GM10248 (cell line): Measurements from ENCODE around the gene SH3RF3.

Experiments
- CTCF ChIA-PET: fragments of 300-600 bp; sonication (Branson Sonifier 250); formaldehyde crosslinking; extraction: SDS; loops from one replicate; lab custom pipeline; 2021; ENCODE audit warnings: antibody characterized with exemption; lab: Yijun Ruan, JAX
- POLR2A ChIA-PET: fragments of 350-650 bp; sonication (Branson Sonifier 250); formaldehyde crosslinking; extraction: SDS; loops from one replicate; lab custom pipeline; 2020; ENCODE audit warnings: antibody characterized with exemption; lab: Yijun Ruan, JAX
- DNase-seq: peaks from one replicate; pipeline ENCODE4 v3.0.0; 2012; ENCODE audit errors: extremely low spot score
- TF ChIP-seq, protein P1 (sequence below): IDR thresholded peaks from 2 replicates; pipeline ENCODE4 v1.5.1; 2012; ENCODE audit warnings: mild to moderate bottlenecking, low read depth; ENCODE audit errors: extremely low read depth, missing control alignments, control extremely low read depth

SH3RF3 gene

DNA sequence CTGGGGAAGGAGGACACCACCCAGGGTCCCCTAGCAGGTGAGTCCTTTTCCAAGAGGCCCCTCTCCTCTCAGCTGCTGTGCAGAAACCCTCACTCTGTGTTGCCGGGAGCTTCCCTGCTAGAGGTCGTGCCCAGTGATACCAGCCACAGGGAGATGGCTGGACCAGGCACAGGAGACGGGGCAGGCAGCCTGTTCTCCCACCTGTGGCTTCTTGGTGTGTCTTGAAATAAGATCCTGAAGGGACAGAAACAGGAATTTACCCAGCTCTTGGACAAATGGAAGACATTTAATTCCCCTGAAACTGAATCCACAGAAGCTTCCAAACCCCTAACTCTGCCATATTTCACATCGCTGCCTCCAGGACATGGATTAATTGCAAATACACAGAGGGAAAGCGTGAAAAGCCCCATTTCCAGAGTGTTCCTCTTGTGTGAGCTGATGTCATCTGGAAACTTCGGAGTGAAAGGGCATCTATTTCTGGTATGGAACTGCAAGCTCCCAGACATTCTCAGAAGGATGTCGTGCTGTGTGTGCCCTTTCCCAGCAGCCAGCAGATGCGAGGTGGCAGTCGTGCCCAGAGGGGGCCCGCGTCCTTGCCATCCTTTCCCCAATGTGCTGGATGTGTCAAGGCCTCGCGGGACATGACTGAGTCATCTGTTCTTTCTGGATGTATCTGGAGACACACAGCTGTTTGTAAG, 307.0 kb downstream of the SH3RF3 start:
- no peak for DNase-seq
- TF ChIP-seq, protein P1, sequence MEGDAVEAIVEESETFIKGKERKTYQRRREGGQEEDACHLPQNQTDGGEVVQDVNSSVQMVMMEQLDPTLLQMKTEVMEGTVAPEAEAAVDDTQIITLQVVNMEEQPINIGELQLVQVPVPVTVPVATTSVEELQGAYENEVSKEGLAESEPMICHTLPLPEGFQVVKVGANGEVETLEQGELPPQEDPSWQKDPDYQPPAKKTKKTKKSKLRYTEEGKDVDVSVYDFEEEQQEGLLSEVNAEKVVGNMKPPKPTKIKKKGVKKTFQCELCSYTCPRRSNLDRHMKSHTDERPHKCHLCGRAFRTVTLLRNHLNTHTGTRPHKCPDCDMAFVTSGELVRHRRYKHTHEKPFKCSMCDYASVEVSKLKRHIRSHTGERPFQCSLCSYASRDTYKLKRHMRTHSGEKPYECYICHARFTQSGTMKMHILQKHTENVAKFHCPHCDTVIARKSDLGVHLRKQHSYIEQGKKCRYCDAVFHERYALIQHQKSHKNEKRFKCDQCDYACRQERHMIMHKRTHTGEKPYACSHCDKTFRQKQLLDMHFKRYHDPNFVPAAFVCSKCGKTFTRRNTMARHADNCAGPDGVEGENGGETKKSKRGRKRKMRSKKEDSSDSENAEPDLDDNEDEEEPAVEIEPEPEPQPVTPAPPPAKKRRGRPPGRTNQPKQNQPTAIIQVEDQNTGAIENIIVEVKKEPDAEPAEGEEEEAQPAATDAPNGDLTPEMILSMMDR = no peak
- POLR2A ChIA-PET = no interaction called here
- CTCF ChIA-PET = interaction anchor here (0.9 to 1.2 kb wide), 3 partner anchors 12 to 74 kb away, joined by 3 to 4 read pairs (median 4); no protein-coding TSS in a partner anchor

DNA sequence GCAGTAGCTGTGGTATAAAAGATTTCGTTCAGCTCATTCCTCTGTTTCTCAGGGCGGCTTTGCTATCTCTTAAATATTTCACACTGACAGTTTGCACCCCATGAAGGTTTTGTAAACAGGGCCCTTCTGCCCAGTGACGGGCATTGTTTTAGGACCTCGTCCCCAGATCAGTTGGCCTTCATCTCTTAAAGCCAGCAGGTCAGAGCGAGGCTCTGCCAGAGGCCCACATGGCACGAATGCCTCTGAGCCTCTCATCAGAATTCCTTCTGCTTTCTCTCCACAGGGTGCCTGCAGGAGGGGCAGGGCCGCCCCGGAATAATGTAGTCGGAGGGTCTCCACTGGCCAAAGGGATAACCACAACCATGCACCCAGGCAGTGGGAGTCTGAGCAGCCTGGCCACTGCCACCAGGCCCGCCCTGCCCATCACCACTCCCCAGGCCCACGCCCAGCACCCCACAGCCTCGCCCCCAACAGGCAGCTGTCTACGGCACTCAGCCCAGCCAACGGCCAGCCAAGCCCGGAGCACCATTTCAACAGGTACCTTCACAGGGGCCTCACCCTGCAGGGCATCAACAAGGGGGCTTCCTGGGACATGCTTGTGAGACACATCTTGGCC, 307.7 kb downstream of the SH3RF3 start:
- ChIA-PET CTCF (interaction anchor here (0.9 kb wide), 1 partner anchor 13 kb away, joined by 4 read pairs; no protein-coding TSS in a partner anchor), POLR2A (no interaction called here)
- DNase-seq = no peak
- TF ChIP-seq, protein P1 = no peak

DNA sequence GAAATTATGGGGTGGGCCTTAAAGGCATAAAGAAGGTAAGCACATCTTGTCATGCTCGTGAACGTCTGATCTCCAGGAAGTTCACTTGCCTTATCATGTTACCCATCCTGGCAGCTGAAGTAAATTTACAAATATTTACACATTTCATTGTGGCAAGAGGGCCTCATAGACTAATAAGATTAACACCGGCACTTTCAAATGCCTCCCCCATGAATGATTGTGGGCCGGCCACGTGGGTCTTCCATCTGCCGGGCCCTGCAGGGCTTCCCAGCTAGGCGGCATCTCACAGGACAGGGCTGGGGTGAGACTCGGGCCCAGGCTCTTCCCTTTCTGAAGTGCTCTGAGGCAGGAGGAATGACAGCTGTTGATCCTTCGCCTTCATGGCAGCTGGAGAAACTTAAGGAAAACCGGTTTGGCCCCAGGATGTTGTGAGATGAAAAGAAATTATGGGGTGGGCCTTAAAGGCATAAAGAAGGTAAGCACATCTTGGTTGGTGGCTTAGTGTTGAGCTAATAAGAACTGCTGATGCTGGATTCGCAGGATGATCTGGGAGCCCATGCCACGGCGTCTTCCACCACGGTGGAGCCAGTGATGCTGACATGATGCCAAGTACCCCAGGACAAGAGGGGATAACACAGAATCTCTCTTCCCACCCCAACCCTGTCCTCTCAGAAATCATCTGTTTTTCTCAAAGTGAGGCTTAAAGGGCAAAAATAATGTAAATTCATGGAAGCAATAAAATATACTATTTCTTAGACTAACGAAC, 308.5 kb downstream of the SH3RF3 start:
- CTCF ChIA-PET = interaction anchor here (0.9 kb wide), 1 partner anchor 14 kb away, joined by 4 read pairs; no protein-coding TSS in a partner anchor
- POLR2A ChIA-PET = no interaction called here
- DNase-seq = no peak
- TF ChIP-seq, protein P1 = no peak

DNA sequence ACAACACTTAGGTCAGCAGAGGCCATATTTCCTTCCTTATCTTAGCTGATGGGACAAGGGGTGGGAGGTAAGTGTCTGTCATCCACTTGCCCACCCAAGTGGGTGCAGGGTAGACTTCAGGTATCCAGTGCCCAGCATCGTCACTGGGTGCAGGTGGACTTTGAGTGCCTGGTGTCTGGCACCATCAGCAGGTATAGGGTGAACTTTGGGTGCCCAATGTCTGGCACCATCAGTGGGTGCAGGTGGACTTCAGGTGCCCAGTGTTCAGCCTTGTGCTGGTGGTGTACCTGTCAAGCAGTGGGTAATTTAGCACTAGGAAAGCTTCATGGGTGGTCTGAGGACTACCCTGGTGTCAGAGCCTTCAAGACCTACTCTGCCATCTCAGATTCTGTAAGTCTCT, 309.1 kb downstream of the SH3RF3 start:
- no peak for DNase-seq
- TF ChIP-seq, protein P1 = no peak
- ChIA-PET POLR2A (no interaction called here), CTCF (no interaction called here)

DNA sequence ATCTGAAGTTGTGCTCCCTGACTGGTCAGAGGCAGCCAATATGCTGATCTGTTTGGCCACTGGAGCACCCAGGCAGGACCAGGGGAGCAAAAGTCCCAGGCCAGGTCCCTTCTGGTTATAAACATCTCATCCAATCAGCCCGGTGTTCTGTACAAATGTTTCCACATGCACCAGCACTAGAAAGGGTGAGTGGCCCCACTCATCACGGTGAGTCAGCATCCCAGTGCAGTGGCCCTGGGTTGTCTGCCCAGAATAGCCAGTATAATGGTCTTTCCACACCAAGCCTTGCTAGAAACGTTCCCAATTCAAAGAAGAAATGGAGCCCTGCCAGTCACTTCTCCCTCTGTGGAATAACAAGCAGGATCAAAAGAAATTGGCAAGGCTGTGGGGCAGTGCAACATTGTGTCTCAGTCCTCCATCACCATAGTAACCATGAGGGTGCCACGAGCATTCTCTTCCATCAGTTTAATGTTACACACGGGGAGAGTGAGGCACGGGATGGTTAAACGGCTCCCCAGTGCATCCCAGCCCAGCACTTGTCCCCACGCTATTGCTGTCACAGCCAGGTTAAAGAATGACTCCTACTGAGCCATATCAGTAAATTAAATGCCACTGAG, 309.9 kb downstream of the SH3RF3 start:
- POLR2A ChIA-PET = no interaction called here
- DNase-seq = no peak
- CTCF ChIA-PET = no interaction called here

More for the DNA sequence above, 309.9 kb downstream of the SH3RF3 start:
- TF ChIP-seq, protein P1 = no peak
